Measurements from ENCODE around the gene DIPK1B. TPM values are rescaled to one million over a fixed set of nuclear protein-coding genes. Genes with fewer than 3 reads are reported as not detected.
"Not testable (repeated sequence)": the region's sequence is repeated elsewhere in the genome, so short reads cannot be mapped to it uniquely, and the experiment has no call there.

DIPK1B gene
- total RNA-seq, 2 donors from 2014 or later: 0.37 TPM; not detected in 1

DNA sequence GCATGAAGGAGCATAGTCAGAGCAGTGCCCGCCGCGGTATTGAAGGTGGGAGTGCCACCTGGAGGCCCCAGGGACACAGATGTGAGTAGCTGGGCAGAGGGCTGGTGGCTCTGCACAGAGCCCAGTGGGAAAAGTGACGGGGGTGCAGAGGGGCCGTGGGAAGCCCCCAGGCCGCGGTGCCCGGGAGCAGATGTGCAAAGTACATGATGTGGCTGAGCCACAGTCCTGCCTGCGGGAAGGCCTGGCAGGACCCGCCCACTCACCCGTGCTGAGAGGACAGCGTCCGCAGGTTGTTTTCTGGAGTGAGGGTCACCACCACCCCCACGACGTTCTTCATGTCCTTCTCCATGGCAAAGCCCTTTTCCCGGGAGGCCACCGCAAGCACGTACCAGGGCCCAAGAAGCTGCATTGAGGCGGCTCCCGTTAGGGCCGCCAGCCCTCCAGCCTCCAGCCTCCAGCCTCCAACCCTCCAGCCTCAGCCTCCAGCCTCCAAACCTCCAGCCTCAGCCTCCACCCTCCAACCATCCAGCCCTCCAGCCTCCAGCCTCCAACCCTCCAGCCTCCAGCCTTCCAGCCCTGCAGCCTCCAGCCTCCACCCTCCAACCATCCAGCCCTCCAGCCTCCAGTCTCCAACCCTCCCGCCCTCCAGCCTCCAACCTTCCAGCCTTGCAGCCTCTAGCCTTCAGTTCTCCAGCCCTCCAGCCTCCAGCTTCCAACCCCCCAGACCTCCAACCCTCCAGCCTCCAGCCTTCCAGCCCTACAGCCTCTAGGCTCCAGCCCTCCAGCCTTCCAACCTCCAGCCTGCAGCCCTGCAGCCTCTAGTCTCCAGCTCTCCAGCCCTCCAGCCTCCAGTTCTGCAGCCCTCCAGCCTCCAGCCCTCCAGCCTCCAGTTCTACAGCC lies 35.0 kb downstream of the DIPK1B start:
- H3K36me3 Mint-ChIP-seq: peaks cover 10 to 16% of the 10 kb centered on the region in 2 donors
- ATAC-seq: no peak
- H3K9me3 Mint-ChIP-seq: peaks cover 8 to 12% of the 10 kb centered on the region in 2 donors
- no peak overlapping the region for H3K27ac Mint-ChIP-seq
- no peak for DNase-seq (ENCODE audit: low spot score in 2 of 2)

DNA sequence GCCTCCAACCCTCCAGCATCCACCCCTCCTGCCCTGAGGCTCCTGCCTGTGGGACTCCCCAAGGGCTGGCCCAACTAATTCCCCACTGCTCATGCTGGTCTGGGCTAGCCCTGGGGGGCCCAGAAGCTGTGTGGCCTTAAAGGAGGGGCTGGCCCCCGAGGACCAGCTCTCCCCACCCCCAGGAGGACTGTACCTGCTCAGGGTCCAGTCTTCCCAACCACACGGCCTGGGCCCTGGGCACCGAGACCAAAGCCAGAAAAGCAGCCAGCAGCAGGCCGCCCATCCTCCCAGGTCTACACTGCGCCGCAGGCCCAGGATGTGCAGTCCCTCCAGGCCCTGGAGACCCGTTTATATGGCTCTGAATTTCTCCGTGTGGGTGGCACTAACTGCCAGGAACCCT lies 35.8 kb downstream of the DIPK1B start, which contains the start of gene LCN6:
TSS of gene LCN6 (minus strand) at position 325 of the 400 bp plus-strand sequence. CDS start at position 283, 42 bp downstream.
- Mint-ChIP-seq H3K27ac (no peak within 1 kb of the TSS), H3K36me3 (peaks cover 16 to 23% of the 10 kb centered on the region in 2 donors), H3K9me3 (peaks cover 13 to 17% of the 10 kb centered on the region in 2 donors)
- ATAC-seq: no peak
- no peak for DNase-seq (ENCODE audit: low spot score in 2 of 2)

DNA sequence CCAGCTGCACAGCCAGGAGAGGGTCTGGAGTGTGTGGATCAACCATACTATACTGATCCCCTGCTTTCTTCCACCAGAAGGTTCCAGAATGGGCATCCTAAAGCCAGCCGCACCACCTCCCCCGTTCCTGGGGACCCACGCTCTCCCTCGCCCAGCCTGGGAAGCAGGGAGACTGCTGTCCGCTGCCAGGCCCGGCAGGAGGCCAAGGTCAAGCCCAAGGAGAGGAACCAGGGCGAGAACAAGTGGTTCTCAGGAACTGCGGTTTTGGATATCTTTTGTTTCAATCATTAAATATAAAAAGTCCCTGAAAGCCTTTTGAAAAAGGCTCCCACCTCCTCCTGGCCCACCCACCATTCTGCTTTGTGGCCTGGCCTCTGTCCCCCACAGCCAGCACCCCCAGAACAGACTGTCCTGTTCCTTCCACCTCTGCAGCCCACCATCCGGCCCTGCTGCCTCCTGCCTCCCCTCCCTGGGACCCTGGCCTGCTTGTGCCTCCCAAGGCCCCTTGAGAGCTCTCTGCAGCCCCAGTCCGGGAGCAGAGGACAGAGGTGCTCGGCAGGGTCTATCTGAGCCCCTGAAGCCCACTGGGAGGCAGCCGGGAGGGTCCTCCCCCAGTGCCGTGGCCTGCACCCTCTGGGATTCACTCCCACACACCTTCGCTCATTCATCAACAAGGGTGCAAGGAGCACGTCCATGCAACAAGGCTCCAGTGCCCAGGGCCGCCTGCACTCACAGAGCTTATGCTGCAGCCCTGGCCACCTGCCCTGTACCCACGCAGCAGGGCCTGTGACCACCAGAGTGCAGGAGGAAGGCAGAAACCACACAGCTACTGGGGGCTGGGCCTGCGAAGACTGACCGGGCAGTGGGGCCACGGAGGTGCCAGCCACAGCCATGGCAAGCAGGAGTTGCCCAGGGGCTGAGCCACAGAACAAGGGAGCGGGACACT lies 36.6 kb downstream of the DIPK1B start:
- ATAC-seq: no peak
- Mint-ChIP-seq H3K36me3 (peaks cover 16 to 23% of the 10 kb centered on the region in 2 donors), H3K27ac (no peak overlapping the region), H3K9me3 (peaks cover 13 to 17% of the 10 kb centered on the region in 2 donors)
- no peak for DNase-seq (ENCODE audit: low spot score in 2 of 2)

DNA sequence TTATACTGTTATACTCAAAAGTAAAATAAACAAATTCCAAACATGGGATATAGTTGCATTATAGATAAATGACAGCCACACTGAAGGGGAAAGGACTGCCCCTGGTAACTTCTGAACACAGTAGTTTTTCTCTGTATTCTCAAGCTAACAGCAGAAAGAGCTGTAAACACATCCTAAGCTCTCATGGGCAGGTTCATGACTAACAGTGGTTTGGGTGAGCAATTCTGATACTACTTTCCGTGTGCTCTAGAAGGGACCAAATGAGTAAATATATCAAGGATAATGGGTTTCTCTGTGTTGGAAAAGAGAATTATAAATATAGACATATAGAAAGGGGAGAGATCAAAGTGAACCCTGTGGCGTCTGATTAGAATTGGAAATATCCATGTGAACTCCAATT lies 38.2 kb downstream of the DIPK1B start:
- Mint-ChIP-seq H3K36me3 (peaks cover 18 to 26% of the 10 kb centered on the region in 2 donors), H3K27ac (peak overlapping the region in 1 of 2 donors; percentile 34), H3K9me3 (peaks cover 15 to 20% of the 10 kb centered on the region in 2 donors)
- ATAC-seq: peak; percentile 95 to 98
- no peak for DNase-seq (ENCODE audit: low spot score in 2 of 2)

DNA sequence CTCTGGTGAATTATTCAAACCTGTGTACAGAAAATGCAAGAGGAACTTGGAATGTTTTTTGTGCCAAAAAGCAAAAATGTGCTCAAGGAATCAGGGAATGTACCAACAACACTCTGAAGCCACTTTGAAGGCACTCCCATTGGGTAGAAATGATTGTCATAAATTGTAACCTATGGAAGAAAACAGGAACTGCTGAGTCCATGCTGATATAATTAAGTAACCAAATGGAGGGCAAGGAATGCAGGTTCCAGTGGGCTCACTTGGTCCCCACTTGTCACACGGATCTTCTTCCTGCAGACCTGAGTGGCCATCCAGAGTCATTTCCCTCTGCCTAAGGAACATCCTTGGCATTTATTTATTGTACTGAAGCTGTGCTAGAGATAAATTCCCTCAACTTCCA lies 38.9 kb downstream of the DIPK1B start:
- ATAC-seq: no peak
- Mint-ChIP-seq H3K36me3 (peaks cover 26 to 34% of the 10 kb centered on the region in 2 donors), H3K9me3 (peaks cover 19 to 22% of the 10 kb centered on the region in 2 donors), H3K27ac (no peak overlapping the region)
- DNase-seq (ENCODE audit: low spot score in 2 of 2): no peak

DNA sequence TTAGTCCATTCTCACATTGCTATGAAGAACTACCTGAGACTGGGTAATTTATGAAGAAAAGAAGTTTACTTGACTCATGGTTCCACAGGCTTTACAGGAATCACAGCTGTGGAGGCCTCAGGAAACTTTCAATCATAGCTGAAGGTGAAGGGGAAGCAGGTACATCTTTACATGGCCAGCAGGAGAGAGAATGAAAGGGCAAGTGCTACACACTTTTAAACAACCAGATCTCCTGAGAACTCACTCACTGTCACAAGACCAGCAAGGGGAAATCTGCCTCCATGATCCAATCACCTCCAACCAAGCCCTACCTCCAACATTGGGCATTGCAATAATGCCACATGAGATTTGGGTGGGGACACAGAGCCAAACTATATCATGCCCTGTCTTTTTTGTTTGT lies 39.4 kb downstream of the DIPK1B start:
- Mint-ChIP-seq H3K36me3 (peaks cover 27 to 36% of the 10 kb centered on the region in 2 donors), H3K27ac (no peak overlapping the region), H3K9me3 (peaks cover 20 to 22% of the 10 kb centered on the region in 2 donors)
- no peak for DNase-seq (ENCODE audit: low spot score in 2 of 2)
- ATAC-seq: no peak

DNA sequence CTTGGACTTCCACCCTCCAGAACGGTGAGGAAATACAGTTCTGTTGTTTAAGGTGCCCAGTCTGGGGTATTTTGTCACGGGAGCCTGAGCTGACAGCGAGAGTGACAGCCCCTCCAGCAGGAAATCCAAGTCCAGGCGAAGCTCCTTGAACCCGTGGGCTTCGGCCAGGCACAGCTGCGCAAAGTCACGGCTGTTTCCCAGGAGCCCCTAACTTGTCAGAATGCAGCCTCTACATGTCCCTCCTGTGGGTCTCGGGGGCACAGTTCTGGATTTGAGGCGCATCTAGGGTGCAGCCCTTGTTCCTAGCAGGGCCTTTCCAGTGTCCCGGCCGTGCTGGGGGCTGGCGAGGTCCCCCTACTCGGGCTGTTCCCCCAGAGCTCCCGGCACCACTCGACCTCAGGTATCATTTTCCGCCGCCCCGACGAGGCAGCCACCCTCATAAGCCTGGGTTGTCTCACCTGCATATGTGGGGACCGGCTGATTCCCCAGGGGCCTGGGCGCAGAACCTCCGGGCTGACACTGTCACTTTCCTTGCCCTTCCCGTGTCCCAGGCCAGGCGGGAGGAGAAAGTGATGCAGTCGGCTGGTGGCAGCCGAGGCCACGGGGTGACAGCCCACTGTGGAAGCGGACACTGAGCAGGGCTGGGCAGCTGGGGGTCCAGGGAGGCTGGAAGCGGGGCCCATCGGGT lies 41.1 kb downstream of the DIPK1B start:
- DNase-seq (ENCODE audit: low spot score in 2 of 2) (no peak), ATAC-seq (no peak)
- Mint-ChIP-seq H3K36me3 (peaks cover 27 to 36% of the 10 kb centered on the region in 2 donors), H3K27ac (no peak overlapping the region), H3K9me3 (peaks cover 20 to 22% of the 10 kb centered on the region in 2 donors)

DNA sequence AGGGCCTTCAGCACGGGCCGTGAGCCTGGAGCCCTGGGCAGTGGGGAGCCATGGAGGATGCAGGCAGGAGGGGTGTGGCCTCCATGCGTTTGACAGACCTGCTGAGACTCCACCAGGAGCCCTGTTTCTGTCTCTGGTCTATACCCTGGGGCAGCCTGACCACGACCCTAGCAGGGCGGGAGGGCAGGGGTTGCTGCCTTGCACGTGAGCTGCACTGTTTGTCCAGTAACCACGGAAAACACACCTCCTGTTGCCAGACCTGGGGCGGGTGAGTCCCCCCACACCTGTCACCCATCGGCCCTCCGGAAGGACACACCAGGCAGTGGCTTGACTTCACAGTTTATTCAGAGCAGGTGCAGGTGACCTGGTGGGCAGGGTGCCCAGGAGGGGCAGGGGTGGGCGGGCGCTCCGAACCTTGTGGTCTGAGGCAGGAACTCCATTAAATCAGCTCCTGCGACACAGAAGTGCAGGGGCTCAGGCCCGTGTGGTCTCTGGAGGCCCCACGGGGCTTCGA lies 41.7 kb downstream of the DIPK1B start:
- Mint-ChIP-seq H3K27ac (no peak overlapping the region), H3K9me3 (peaks cover 20 to 22% of the 10 kb centered on the region in 2 donors), H3K36me3 (peaks cover 27 to 36% of the 10 kb centered on the region in 2 donors)
- no peak for DNase-seq (ENCODE audit: low spot score in 2 of 2)
- ATAC-seq: no peak

DNA sequence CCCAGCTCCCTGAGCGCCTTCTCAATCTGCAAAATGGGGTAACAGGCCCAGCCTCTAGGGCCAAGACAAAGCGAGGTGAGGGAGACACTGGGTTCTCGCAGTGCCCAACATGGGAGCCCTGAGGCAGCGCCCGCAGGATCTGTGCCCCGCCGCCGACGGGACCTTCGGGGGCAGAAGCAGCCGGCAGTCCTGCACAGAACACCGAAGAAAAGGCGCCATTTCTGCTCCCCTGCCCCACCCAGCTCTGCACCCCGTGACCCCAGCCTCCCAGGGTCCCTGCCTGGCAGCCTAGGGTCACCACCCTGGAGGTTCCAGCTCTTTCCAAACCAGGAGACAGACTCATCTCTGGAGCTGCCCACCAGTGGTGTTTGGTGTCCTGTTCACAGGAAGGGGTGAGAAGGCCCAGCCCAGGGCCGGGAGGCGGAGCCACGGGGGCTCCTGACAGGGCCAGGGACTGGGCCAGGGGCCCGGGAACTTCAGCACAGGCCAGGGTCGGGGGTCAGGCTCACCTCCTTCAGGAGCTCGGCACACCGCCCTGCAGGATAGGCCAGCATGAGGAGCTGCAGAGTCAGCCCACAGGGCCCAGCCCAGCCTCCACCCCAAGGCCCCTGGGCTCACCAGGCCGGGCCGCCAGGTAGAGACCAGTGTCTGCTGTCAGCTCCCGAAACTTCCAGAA lies 42.4 kb downstream of the DIPK1B start:
- ATAC-seq: no peak
- DNase-seq (ENCODE audit: low spot score in 2 of 2): no peak
- Mint-ChIP-seq H3K9me3 (peaks cover 20 to 22% of the 10 kb centered on the region in 2 donors), H3K27ac (no peak overlapping the region), H3K36me3 (peaks cover 27 to 36% of the 10 kb centered on the region in 2 donors)

DNA sequence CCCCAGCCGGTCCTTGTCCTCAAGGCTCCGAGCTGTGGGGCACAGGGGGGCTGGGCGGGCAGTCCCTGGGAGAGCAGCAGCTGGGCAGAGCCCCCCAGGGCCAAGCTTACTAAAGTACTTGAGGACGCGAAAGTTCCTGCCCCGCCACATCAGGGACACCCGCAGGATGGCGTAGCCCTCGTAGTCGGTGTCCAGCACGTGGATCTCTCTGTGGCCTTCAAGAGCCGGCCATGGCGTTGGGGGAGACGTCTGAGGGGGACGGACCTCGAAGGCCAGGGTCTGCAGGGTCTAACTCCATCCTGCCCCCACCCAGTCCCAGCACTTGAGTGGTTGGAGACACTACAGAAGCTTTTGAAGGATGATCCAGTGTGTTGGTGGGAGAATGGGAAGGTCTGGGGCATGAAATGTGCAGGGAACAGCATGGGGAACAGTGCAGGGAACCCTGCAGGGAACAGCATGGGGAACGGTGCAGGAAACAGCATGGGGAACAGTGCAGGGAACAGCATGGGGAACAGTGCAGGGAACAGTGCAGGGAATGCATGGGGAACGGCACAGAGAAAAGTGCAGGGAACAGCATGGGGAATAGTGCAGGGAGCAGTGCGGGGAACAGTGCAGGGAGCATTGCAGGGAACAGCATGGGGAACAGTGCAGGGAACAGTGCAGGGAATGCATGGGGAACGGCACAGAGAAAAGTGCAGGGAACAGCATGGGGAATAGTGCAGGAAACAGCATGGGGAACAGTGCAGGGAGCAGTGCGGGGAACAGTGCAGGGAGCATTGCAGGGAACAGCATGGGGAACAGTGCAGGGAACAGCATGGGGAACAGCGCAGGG lies 43.1 kb downstream of the DIPK1B start:
- DNase-seq (ENCODE audit: low spot score in 2 of 2); ATAC-seq; H3K27ac Mint-ChIP-seq: not testable (repeated sequence)
- Mint-ChIP-seq H3K9me3 (peaks cover 20 to 21% of the 10 kb centered on the region in 2 donors), H3K36me3 (peaks cover 27 to 34% of the 10 kb centered on the region in 2 donors)

DNA sequence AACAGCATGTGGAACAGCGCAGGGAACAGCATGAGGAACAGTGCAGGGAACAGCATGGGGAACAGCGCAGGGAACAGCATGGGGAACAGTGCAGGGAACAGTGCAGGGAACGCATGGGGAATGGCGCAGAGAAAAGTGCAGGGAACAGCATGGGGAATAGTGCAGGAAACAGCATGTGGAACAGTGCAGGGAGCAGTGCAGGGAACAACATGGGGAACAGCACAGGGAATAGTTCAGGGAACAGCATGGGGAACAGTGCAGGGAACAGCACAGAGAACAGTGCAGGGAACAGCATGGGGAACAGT lies 43.7 kb downstream of the DIPK1B start:
- DNase-seq (ENCODE audit: low spot score in 2 of 2) (no peak), ATAC-seq (no peak)
- peaks cover 17 to 20% of the 10 kb centered on the region in 2 donors for H3K9me3 Mint-ChIP-seq
- peaks cover 27 to 29% of the 10 kb centered on the region in 2 donors for H3K36me3 Mint-ChIP-seq
- no peak overlapping the region for H3K27ac Mint-ChIP-seq

DNA sequence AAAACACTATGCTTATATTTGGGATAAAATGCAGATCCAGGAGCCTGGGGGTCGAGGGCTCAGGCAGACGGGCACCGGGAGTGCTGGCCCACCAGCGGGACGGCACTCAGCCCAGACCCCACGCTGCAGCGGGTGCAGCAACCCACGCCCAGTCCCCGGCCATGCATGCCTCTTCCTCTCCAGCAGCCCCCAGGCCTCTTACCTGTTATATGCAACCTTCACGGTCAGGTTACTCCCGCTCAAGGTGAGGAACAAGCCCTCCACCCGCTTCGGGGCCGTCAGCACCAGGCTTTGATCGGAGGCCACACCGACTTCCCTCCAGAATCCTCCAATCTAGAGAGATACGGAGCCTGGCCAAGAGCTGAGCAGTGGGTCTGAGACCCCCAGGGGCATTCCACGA lies 44.5 kb downstream of the DIPK1B start:
- no peak overlapping the region for H3K27ac Mint-ChIP-seq
- ATAC-seq: no peak
- peaks cover 14 to 16% of the 10 kb centered on the region in 2 donors for H3K9me3 Mint-ChIP-seq
- H3K36me3 Mint-ChIP-seq: peaks cover 23 to 25% of the 10 kb centered on the region in 2 donors
- no peak for DNase-seq (ENCODE audit: low spot score in 2 of 2)

DNA sequence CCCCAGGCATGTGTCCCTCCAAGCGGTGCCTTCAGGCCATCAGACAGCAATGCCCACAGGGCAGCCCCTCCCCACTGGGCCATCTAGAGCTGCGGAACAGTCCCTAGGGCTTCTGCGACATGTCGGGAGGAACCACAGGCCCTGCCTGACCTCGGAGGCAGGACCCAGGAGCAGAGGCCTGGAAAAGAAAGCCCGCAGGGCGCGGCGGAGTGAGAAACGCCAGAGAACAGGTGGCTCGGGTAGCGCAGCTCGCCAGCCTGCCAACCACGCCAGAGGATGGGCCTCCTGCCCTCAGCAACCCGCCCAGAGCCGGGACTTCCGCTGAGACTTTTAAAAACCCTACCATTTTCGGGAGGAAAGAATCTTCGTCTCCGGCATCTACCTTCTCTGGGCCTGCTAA lies 45.0 kb downstream of the DIPK1B start:
- ATAC-seq (no peak), DNase-seq (ENCODE audit: low spot score in 2 of 2) (no peak)
- H3K36me3 Mint-ChIP-seq: peaks cover 18 to 20% of the 10 kb centered on the region in 2 donors
- H3K27ac Mint-ChIP-seq: no peak overlapping the region
- H3K9me3 Mint-ChIP-seq: peaks cover 11 to 13% of the 10 kb centered on the region in 2 donors

DNA sequence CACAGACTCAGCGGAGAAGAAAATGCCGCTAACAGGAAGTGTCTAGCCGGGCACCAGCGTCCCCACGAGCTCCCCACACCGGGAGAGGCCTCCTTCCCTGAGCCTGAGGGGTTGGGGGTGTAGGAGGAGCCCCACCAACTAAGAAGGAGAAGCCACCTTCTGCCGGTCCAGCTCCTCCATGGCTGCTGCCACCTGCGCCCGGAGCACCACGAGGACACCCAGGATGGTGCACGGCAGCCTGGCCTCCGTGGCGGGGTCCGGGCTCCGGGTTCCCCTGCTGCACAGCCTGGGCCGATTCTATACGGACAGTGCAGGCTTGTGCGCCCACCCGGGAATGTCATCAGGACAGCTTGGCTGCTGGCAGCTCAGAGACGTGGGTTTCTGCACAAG lies 45.4 kb downstream of the DIPK1B start:
- Mint-ChIP-seq H3K9me3 (peaks cover 6 to 8% of the 10 kb centered on the region in 2 donors), H3K27ac (no peak overlapping the region), H3K36me3 (peaks cover 14 to 16% of the 10 kb centered on the region in 2 donors)
- ATAC-seq: no peak
- DNase-seq (ENCODE audit: low spot score in 2 of 2): no peak

DNA sequence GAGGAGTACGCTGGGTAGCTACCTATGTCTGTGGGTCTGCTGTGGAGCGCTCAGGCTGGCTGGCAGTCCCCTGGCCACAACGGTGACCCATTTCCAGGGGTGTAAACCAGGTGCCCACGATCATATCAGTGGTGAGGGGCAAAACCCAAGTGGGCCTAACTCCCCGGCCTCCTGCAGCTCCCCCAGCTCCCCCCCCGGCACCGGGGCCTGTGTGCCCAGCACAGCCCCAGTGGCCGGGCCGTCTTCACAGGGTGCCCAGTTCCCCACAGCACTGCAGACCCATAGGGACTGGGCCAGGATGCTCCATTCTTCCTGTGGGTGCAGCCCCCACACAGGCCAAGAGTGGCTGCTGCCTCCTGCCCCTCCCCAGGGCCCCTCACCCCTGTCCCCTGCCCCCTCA lies 46.6 kb downstream of the DIPK1B start:
- ATAC-seq (no peak), DNase-seq (ENCODE audit: low spot score in 2 of 2) (no peak)
- Mint-ChIP-seq H3K36me3 (peaks cover 11 to 13% of the 10 kb centered on the region in 2 donors), H3K9me3 (peaks cover 5 to 8% of the 10 kb centered on the region in 2 donors), H3K27ac (no peak overlapping the region)

All from activated naive CD4-positive, alpha-beta T cell treated with anti-CD3 and anti-CD28 coated beads, Interleukin-2, amount 50 U/mL, for 72 hours (primary cell).